Effector memory CD8-positive, alpha-beta T cell (primary cell): Measurements from ENCODE around the gene MMAB.
A peak's percentile ranks its signal among the peaks of the same experiment; 100 is the strongest.

Experiments
- ATAC-seq: fragments of 150-1000 bp; cut with Tn5 transposase; replicated peaks from 2 replicates; pipeline ENCODE4 v1.10.0; 2021; ENCODE audit warnings: mild to moderate bottlenecking, moderate library complexity
- DNase-seq, 3 experiments: peaks; one replicate each; pipeline ENCODE4 v3.0.0; 2021
- H3K27ac Mint-ChIP-seq, 2 donors: one replicate each; pipeline ENCODE4 v1.8.0; 2022; ENCODE audit warnings: mild to moderate bottlenecking in 2 of 2, mixed read lengths in 2 of 2, moderate library complexity in 2 of 2
- H3K27me3 Mint-ChIP-seq, 2 donors: one replicate each; pipeline ENCODE4 v1.8.0; 2022; ENCODE audit warnings: mixed read lengths in 2 of 2
- H3K36me3 Mint-ChIP-seq: one replicate; pipeline ENCODE4 v1.8.0; 2022; ENCODE audit warnings: mild to moderate bottlenecking, moderate library complexity, mixed read lengths; ENCODE audit not compliant: insufficient read depth
- H3K4me1 Mint-ChIP-seq, 2 donors: one replicate each; pipeline ENCODE4 v1.8.0; 2022; ENCODE audit warnings: low read depth in 2 of 2, mixed read lengths in 2 of 2
- H3K4me3 Mint-ChIP-seq, 2 donors: one replicate each; pipeline ENCODE4 v1.8.0; 2022; ENCODE audit warnings: mild to moderate bottlenecking in 2 of 2, mixed read lengths in 2 of 2, moderate library complexity in 2 of 2
- H3K9me3 Mint-ChIP-seq, 2 donors: one replicate each; pipeline ENCODE4 v1.8.0; 2022; ENCODE audit warnings: mixed read lengths in 2 of 2

The MMAB gene

GRCh38 chr12:109557200-109557599 is 16.1 kb downstream of the MMAB start:
- DNase-seq, result no peak
- Mint-ChIP-seq H3K36me3 (peaks cover 2% of the 10 kb centered on the region), H3K27ac (no peak overlapping the region), H3K4me1 (peaks cover 0 to 3% of the 10 kb centered on the region in 2 donors), H3K9me3 (no peaks in the 10 kb centered on the region), H3K27me3 (no peaks in the 10 kb centered on the region), H3K4me3 (no peak overlapping the region)
- ATAC-seq, result no peak

- Mint-ChIP-seq H3K27ac (no peak overlapping the region), H3K9me3 (no peaks in the 10 kb centered on the region), H3K4me3 (no peak overlapping the region), H3K4me1 (peaks cover 0 to 3% of the 10 kb centered on the region in 2 donors), H3K36me3 (no peaks in the 10 kb centered on the region), H3K27me3 (no peaks in the 10 kb centered on the region)
- no peak for ATAC-seq
- DNase-seq, result no peak
These were observed 17.6 kb downstream of the MMAB start for GRCh38 chr12:109555431-109556315.

GRCh38 chr12:109554761-109555160 is 18.5 kb downstream of the MMAB start:
- no peak for DNase-seq
- no peak for ATAC-seq
- Mint-ChIP-seq H3K27me3 (peaks cover 0 to 9% of the 10 kb centered on the region in 2 donors), H3K4me3 (no peak overlapping the region), H3K4me1 (peaks cover 3% of the 10 kb centered on the region in 2 donors), H3K36me3 (no peaks in the 10 kb centered on the region), H3K9me3 (no peaks in the 10 kb centered on the region), H3K27ac (no peak overlapping the region)

- no peaks in the 10 kb centered on the region for H3K9me3 Mint-ChIP-seq
- peaks cover 3 to 5% of the 10 kb centered on the region in 2 donors for H3K4me1 Mint-ChIP-seq
- H3K27me3 Mint-ChIP-seq, result peaks cover 0 to 11% of the 10 kb centered on the region in 2 donors
- H3K27ac Mint-ChIP-seq, result peak overlapping the region in 1 of 2 donors; percentile 85
- no peaks in the 10 kb centered on the region for H3K36me3 Mint-ChIP-seq
- DNase-seq, result no peak
- no peak overlapping the region for H3K4me3 Mint-ChIP-seq
- no peak for ATAC-seq
These were observed 19.3 kb downstream of the MMAB start for GRCh38 chr12:109553906-109554500.

- H3K4me1 Mint-ChIP-seq, result peaks cover 3 to 5% of the 10 kb centered on the region in 2 donors
- ATAC-seq (no peak), DNase-seq (no peak)
- no peaks in the 10 kb centered on the region for H3K36me3 Mint-ChIP-seq
- no peak overlapping the region for H3K4me3 Mint-ChIP-seq
- H3K27ac Mint-ChIP-seq, result peak overlapping the region in 1 of 2 donors; percentile 85
- peaks cover 0 to 16% of the 10 kb centered on the region in 2 donors for H3K27me3 Mint-ChIP-seq
- H3K9me3 Mint-ChIP-seq, result no peaks in the 10 kb centered on the region
These were observed 19.8 kb downstream of the MMAB start for GRCh38 chr12:109553483-109553882.

- no peak overlapping the region for H3K27ac Mint-ChIP-seq
These were observed 20.3 kb downstream of the MMAB start for GRCh38 chr12:109552971-109553370.

GRCh38 chr12:109551108-109551507 is 22.2 kb downstream of the MMAB start:
- H3K27ac Mint-ChIP-seq, result no peak overlapping the region
- peaks cover 9 to 12% of the 10 kb centered on the region in 2 donors for H3K4me1 Mint-ChIP-seq
- ATAC-seq (no peak), DNase-seq (no peak)
- H3K36me3 Mint-ChIP-seq, result no peaks in the 10 kb centered on the region
- no peak overlapping the region for H3K4me3 Mint-ChIP-seq
- peaks cover 13 to 37% of the 10 kb centered on the region in 2 donors for H3K27me3 Mint-ChIP-seq
- H3K9me3 Mint-ChIP-seq, result no peaks in the 10 kb centered on the region

More at GRCh38 chr12:109552971-109553370, 20.3 kb downstream of the MMAB start:
- peaks cover 0 to 21% of the 10 kb centered on the region in 2 donors for H3K27me3 Mint-ChIP-seq
- DNase-seq (no peak), ATAC-seq (no peak)
- peaks cover 3 to 5% of the 10 kb centered on the region in 2 donors for H3K4me1 Mint-ChIP-seq
- H3K9me3 Mint-ChIP-seq, result no peaks in the 10 kb centered on the region
- no peak overlapping the region for H3K4me3 Mint-ChIP-seq
- H3K36me3 Mint-ChIP-seq, result no peaks in the 10 kb centered on the region

- Mint-ChIP-seq H3K4me1 (peaks cover 11 to 16% of the 10 kb centered on the region in 2 donors), H3K36me3 (no peaks in the 10 kb centered on the region), H3K27ac (peak overlapping the region; percentile 10 to 41), H3K4me3 (no peak overlapping the region), H3K9me3 (no peaks in the 10 kb centered on the region), H3K27me3 (peaks cover 13 to 37% of the 10 kb centered on the region in 2 donors)
- DNase-seq (no peak), ATAC-seq (no peak)
These were observed 23.0 kb downstream of the MMAB start for GRCh38 chr12:109550281-109550680.

GRCh38 chr12:109549613-109550270 is 23.6 kb downstream of the MMAB start:
- Mint-ChIP-seq H3K4me3 (no peak overlapping the region), H3K9me3 (no peaks in the 10 kb centered on the region), H3K4me1 (peaks cover 17 to 21% of the 10 kb centered on the region in 2 donors), H3K27ac (peak overlapping the region; percentile 10 to 41), H3K36me3 (no peaks in the 10 kb centered on the region), H3K27me3 (peaks cover 13 to 37% of the 10 kb centered on the region in 2 donors)
- ATAC-seq, result no peak
- DNase-seq, result no peak

GRCh38 chr12:109548258-109548657 is 25.0 kb downstream of the MMAB start:
- peaks cover 23 to 29% of the 10 kb centered on the region in 2 donors for H3K4me1 Mint-ChIP-seq
- H3K9me3 Mint-ChIP-seq, result no peaks in the 10 kb centered on the region
- H3K4me3 Mint-ChIP-seq, result no peak overlapping the region
- H3K27ac Mint-ChIP-seq, result no peak overlapping the region
- peaks cover 13 to 37% of the 10 kb centered on the region in 2 donors for H3K27me3 Mint-ChIP-seq
- DNase-seq (no peak), ATAC-seq (no peak)
- H3K36me3 Mint-ChIP-seq, result no peaks in the 10 kb centered on the region

GRCh38 chr12:109547286-109547685 is 26.0 kb downstream of the MMAB start:
- no peak for ATAC-seq
- Mint-ChIP-seq H3K4me1 (peaks cover 20 to 32% of the 10 kb centered on the region in 2 donors), H3K4me3 (no peak overlapping the region), H3K27me3 (peaks cover 13 to 37% of the 10 kb centered on the region in 2 donors), H3K27ac (no peak overlapping the region), H3K36me3 (no peaks in the 10 kb centered on the region), H3K9me3 (no peaks in the 10 kb centered on the region)
- DNase-seq, result no peak

GRCh38 chr12:109545826-109546225 is 27.5 kb downstream of the MMAB start:
- Mint-ChIP-seq H3K4me1 (peaks cover 20 to 32% of the 10 kb centered on the region in 2 donors), H3K27me3 (peaks cover 13 to 37% of the 10 kb centered on the region in 2 donors), H3K36me3 (no peaks in the 10 kb centered on the region), H3K9me3 (no peaks in the 10 kb centered on the region), H3K4me3 (peak overlapping the region; percentile 8 to 72), H3K27ac (peak overlapping the region; percentile 83 to 91)
- ATAC-seq, result no peak
- DNase-seq, result no peak

GRCh38 chr12:109544955-109545531 is 28.3 kb downstream of the MMAB start:
- H3K4me1 Mint-ChIP-seq, result peaks cover 20 to 31% of the 10 kb centered on the region in 2 donors
- H3K27me3 Mint-ChIP-seq, result peaks cover 13 to 31% of the 10 kb centered on the region in 2 donors
- peak; percentile 12 to 38 (median 29) for DNase-seq
- ATAC-seq, result peak; percentile 93
- H3K4me3 Mint-ChIP-seq, result peak overlapping the region; percentile 68 to 72
- H3K36me3 Mint-ChIP-seq, result no peaks in the 10 kb centered on the region
- peak overlapping the region; percentile 83 to 91 for H3K27ac Mint-ChIP-seq
- no peaks in the 10 kb centered on the region for H3K9me3 Mint-ChIP-seq
